ENCODE data around the gene PLS1. TPM values are rescaled to one million over a fixed set of nuclear protein-coding genes. Genes with fewer than 3 reads are reported as not detected.

PLS1 gene
- total RNA-seq, 1 experiment from 2014 or later: 38.8 TPM

DNA sequence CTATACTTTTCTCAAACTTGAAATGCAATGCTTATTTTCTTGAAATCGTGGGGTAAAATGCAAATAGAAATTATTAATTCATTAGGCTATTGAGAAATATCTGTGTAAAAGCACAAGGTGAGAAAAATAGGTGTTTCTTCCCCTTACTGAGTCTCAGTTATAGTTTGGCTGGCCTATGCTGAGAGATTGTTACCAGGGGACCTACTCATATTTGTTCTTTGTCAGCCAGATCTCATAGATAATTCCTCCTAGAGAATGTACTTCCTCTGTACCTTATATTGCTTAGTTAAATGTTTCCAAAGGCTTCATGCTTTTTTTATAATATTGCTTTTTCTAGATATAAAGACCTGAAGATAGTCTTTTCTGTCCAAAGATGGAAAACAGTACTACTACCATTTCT is 67.7 kb downstream of the PLS1 start:
- no peak for DNase-seq (ENCODE audit: low read depth, low spot score)
- no peak for TF ChIP-seq YY1 (IDR thresholded peaks at IDR 0.05; ENCODE audit: extremely low read depth, insufficient replicate concordance, low read depth, low read length)
- TF ChIP-seq RAD21 (IDR thresholded peaks at IDR 0.05; ENCODE audit: low read depth): no peak
- TF ChIP-seq FOSL1 (IDR thresholded peaks at IDR 0.05; ENCODE audit: low read depth): no peak
- TF ChIP-seq, protein P1, sequence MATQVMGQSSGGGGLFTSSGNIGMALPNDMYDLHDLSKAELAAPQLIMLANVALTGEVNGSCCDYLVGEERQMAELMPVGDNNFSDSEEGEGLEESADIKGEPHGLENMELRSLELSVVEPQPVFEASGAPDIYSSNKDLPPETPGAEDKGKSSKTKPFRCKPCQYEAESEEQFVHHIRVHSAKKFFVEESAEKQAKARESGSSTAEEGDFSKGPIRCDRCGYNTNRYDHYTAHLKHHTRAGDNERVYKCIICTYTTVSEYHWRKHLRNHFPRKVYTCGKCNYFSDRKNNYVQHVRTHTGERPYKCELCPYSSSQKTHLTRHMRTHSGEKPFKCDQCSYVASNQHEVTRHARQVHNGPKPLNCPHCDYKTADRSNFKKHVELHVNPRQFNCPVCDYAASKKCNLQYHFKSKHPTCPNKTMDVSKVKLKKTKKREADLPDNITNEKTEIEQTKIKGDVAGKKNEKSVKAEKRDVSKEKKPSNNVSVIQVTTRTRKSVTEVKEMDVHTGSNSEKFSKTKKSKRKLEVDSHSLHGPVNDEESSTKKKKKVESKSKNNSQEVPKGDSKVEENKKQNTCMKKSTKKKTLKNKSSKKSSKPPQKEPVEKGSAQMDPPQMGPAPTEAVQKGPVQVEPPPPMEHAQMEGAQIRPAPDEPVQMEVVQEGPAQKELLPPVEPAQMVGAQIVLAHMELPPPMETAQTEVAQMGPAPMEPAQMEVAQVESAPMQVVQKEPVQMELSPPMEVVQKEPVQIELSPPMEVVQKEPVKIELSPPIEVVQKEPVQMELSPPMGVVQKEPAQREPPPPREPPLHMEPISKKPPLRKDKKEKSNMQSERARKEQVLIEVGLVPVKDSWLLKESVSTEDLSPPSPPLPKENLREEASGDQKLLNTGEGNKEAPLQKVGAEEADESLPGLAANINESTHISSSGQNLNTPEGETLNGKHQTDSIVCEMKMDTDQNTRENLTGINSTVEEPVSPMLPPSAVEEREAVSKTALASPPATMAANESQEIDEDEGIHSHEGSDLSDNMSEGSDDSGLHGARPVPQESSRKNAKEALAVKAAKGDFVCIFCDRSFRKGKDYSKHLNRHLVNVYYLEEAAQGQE (IDR thresholded peaks at IDR 0.05; ENCODE audit: low read depth): no peak
- no peak for TF ChIP-seq EZH2phosphoT487 (IDR thresholded peaks at IDR 0.05; ENCODE audit: borderline replicate concordance)
- no peak for TF ChIP-seq ZNF274 (IDR thresholded peaks at IDR 0.05; ENCODE audit: low read depth, low read length)
- no peak for TF ChIP-seq ZFX (IDR thresholded peaks at IDR 0.05)
- no peak for TF ChIP-seq POLR2A (IDR thresholded peaks at IDR 0.05; ENCODE audit: borderline replicate concordance, extremely low read depth, insufficient read depth, insufficient read length)
- no peak for TF ChIP-seq TCF7L2 (IDR thresholded peaks at IDR 0.05; ENCODE audit: borderline replicate concordance, extremely low read depth, insufficient read depth, insufficient read length)
- no peak for TF ChIP-seq EGR1 (IDR thresholded peaks at IDR 0.05; ENCODE audit: low read depth)
- TF ChIP-seq, protein P2, sequence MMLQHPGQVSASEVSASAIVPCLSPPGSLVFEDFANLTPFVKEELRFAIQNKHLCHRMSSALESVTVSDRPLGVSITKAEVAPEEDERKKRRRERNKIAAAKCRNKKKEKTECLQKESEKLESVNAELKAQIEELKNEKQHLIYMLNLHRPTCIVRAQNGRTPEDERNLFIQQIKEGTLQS (IDR thresholded peaks at IDR 0.05): no peak
- TF ChIP-seq, protein P3, sequence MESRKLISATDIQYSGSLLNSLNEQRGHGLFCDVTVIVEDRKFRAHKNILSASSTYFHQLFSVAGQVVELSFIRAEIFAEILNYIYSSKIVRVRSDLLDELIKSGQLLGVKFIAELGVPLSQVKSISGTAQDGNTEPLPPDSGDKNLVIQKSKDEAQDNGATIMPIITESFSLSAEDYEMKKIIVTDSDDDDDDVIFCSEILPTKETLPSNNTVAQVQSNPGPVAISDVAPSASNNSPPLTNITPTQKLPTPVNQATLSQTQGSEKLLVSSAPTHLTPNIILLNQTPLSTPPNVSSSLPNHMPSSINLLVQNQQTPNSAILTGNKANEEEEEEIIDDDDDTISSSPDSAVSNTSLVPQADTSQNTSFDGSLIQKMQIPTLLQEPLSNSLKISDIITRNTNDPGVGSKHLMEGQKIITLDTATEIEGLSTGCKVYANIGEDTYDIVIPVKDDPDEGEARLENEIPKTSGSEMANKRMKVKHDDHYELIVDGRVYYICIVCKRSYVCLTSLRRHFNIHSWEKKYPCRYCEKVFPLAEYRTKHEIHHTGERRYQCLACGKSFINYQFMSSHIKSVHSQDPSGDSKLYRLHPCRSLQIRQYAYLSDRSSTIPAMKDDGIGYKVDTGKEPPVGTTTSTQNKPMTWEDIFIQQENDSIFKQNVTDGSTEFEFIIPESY (IDR thresholded peaks at IDR 0.05; ENCODE audit: extremely low read depth, insufficient replicate concordance, low read length): no peak
- POLR2A ChIA-PET: no interaction called here
- RAD21 ChIA-PET (ENCODE audit: low non-redundant PET in 1 of 2, low total read pairs in 2 of 2, uncharacterized antibody in 2 of 2, unreplicated experiment in 2 of 2): no interaction called here
- Histone ChIP-seq H3K79me2 (ENCODE audit: insufficient read depth, low read length) (no peaks in the 10 kb centered on the region), H3K36me3 (ENCODE audit: control insufficient read depth in 1 of 2, insufficient read depth in 2 of 2, low read length in 2 of 2) (0 out of 4 replicates have a peak, but pooled peaks cover 0 to 5% of the 10 kb centered on the region in 2 experiments), H3K4me3 (replicated peaks in 1 of 2; ENCODE audit: low read depth in 1 of 2, low read length in 2 of 2) (no peak overlapping the region), H3K4me1 (ENCODE audit: control insufficient read depth in 1 of 2, insufficient read depth in 2 of 2, low read length in 2 of 2) (no peaks in the 10 kb centered on the region), H3K9me2 (ENCODE audit: insufficient read depth) (no peaks in the 10 kb centered on the region), H4K20me1 (ENCODE audit: insufficient read depth) (no peaks in the 10 kb centered on the region), H3K9ac (ENCODE audit: low read length) (no peak overlapping the region), H3K27me3 (ENCODE audit: insufficient read depth, low read length) (no peaks in the 10 kb centered on the region), H2AFZ (ENCODE audit: low read depth, low read length, poor library complexity, severe bottlenecking) (no peak overlapping the region), H3K4me2 (ENCODE audit: low read length) (no peak overlapping the region), H3K9me3 (ENCODE audit: control insufficient read depth in 1 of 2, insufficient read depth in 1 of 2, low read depth in 1 of 2, low read length in 2 of 2) (no peaks in the 10 kb centered on the region), H3K27ac (ENCODE audit: low read depth, low read length) (no peak overlapping the region)
- BruUV-seq (replicated peaks): no TSS peak
- ATAC-seq: no peak
- intact Hi-C loops (cut with micrococcal nuclease): no loop called here
- CTCF ChIA-PET: no interaction called here

Data from HCT116 (cell line).